Measurements from ENCODE around the gene FOSB. TPM values are rescaled to one million over a fixed set of nuclear protein-coding genes. Genes with fewer than 3 reads are reported as not detected.

FOSB gene
- total RNA-seq, 2 donors from 2014 or later, result 20.3 to 24.6 TPM

Other genes with a start within 250 kb of the FOSB start
- gene EXOC3L2, start 222.6 kb upstream of the FOSB start, total RNA-seq, result not detected
- gene MARK4, start 216.7 kb upstream of the FOSB start, total RNA-seq, result 10 to 100 TPM; 25.3 to 37.9 TPM
- gene CKM, start 145.1 kb upstream of the FOSB start, total RNA-seq, result not detected
- gene KLC3, start 127.2 kb upstream of the FOSB start, total RNA-seq, result under 1 TPM; 0.22 to 0.42 TPM
- 10 to 100 TPM; 20.4 to 23.2 TPM for gene ERCC2, start 97.4 kb upstream of the FOSB start, total RNA-seq
- gene PPP1R13L, start 62.9 kb upstream of the FOSB start, total RNA-seq, result 10 to 100 TPM; 22.7 to 32.0 TPM
- 1 to 10 TPM; 3.4 to 4.9 TPM for gene POLR1G, start 61.4 kb upstream of the FOSB start, total RNA-seq
- gene ERCC1, start 44.1 kb upstream of the FOSB start, total RNA-seq, result 10 to 100 TPM; 71.0 to 73.9 TPM
- gene RTN2, start 29.1 kb downstream of the FOSB start, total RNA-seq, result 1 to 10 TPM; 4.1 to 4.9 TPM
- 1 to 10 TPM; 6.7 to 6.8 TPM for gene PPM1N, start 30.4 kb downstream of the FOSB start, total RNA-seq
- gene VASP, start 39.5 kb downstream of the FOSB start, total RNA-seq, result 100 to 1,000 TPM; 120 to 133 TPM
- gene OPA3, start 116.8 kb downstream of the FOSB start, total RNA-seq, result 10 to 100 TPM; 10.3 to 12.6 TPM
- gene GPR4, start 134.2 kb downstream of the FOSB start, total RNA-seq, result under 1 TPM in 1 of 2 donors, not detected in 1; 0.07 TPM
- gene EML2, start 171.4 kb downstream of the FOSB start, total RNA-seq, result 100 to 1,000 TPM; 149 to 190 TPM
- gene GIPR, start 200.2 kb downstream of the FOSB start, total RNA-seq, result 10 to 100 TPM in 1 of 2 donors, 1 to 10 TPM in 1; 5.9 to 11.0 TPM
- gene SNRPD2, start 224.0 kb downstream of the FOSB start, total RNA-seq, result 100 to 1,000 TPM; 449 to 481 TPM
- gene QPCTL, start 224.7 kb downstream of the FOSB start, total RNA-seq, result 10 to 100 TPM; 20.8 to 29.8 TPM

Data from activated T-cell treated with anti-CD3 and anti-CD28 coated beads, Interleukin-2, amount 50 U/mL, for 72 hours (primary cell).